GM18870 (cell line): ENCODE data around the gene OASL.
"Not testable (repeated sequence)": the region's sequence is repeated elsewhere in the genome, so short reads cannot be mapped to it uniquely, and the experiment has no call there.

ENCODE experiments used
- ATAC-seq: cut with Tn5 transposase; IDR thresholded peaks from one replicate; pipeline ENCODE4 v1.9.1; 2021; ENCODE audit warnings: moderate library complexity; ENCODE audit not compliant: unreplicated experiment

Gene OASL

GRCh38 chr12:121059031-121059898 is 20.2 kb upstream of the OASL start:
- ATAC-seq = no peak

DNA sequence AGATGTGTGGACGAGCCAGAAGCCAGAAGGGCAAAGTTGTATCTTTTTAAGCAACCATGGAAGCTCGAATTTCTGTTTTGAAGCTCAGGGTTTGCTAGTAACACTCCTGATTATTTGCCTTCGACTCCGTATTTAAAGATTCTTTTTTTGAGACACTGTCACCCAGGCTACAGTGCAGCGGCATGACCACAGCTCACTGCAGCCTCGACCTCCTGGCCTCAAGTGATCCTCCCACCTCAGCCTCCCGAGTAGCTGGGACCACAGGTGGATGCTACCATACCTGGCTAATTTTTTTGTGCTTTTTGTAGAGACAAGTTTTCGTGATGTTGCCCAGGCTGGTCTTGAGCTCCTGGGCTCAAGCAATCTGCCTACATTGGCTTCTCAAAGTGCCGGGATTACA is 18.7 kb upstream of the OASL start:
- ATAC-seq = no peak

DNA sequence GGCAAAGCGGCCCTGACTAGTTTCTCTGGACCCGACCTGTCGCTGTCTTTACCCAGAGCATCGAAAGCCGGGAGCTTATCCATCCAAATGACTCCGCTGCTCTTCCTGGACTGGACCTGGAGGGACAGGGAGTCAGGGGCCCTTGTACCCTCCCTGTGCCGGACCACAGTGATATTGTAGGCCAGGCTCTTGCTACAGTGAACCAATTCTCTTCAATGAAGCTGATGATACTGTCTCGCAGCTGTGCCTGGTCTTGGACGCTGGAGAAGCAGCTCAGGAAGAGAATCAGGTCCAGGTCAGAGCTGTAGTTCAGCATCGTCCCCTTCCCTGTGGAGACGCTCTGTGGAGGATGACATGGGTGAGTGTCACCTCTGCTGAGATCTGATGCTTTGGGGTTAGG is 14.7 kb upstream of the OASL start:
- no peak for ATAC-seq

DNA sequence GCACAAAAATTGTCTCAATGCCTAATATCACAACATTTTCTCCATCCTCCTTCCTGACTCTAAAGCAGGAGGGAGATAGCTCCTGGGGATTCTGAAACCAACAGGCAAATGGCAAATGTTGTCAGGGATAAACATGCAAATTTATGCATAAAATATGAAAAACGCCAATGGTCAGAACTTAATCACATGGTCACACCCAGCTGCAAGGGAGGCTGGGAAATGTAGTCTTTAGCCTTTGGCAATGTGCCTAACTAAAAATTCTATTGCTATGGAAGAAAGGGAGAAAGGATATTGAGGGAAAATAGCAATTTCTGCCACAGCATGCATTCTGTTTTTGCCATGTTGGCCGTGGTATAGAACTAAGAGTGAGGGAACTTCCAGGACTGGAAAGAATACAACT is 11.7 kb upstream of the OASL start:
- ATAC-seq = no peak

DNA sequence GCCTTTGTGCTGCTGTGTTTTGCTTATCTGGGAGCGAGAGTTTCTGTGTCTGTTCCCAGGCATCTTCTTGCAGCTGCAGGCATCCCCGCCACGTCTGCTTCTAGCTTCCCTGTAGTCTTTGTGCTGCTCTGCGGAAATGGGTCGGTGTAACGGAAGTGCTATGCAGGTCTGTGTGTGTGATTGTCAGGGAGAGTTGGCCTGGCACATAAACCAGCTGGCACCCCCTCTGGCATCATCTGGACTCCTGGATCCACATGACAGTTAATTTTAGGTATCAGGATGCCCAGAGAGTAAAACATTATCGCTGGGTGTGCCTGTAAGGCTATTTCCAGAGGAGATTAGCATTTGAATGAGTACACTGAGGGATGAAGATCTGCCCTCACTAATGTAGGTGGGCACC is 9.4 kb upstream of the OASL start:
- no peak for ATAC-seq

- ATAC-seq = not testable (repeated sequence)
These were observed 8.4 kb upstream of the OASL start for GRCh38 chr12:121047400-121047799.

- ATAC-seq = no peak
These were observed 4.0 kb upstream of the OASL start for GRCh38 chr12:121043067-121043466.

- ATAC-seq = no peak
These were observed 2.2 kb downstream of the OASL start for GRCh38 chr12:121036810-121037326.

DNA sequence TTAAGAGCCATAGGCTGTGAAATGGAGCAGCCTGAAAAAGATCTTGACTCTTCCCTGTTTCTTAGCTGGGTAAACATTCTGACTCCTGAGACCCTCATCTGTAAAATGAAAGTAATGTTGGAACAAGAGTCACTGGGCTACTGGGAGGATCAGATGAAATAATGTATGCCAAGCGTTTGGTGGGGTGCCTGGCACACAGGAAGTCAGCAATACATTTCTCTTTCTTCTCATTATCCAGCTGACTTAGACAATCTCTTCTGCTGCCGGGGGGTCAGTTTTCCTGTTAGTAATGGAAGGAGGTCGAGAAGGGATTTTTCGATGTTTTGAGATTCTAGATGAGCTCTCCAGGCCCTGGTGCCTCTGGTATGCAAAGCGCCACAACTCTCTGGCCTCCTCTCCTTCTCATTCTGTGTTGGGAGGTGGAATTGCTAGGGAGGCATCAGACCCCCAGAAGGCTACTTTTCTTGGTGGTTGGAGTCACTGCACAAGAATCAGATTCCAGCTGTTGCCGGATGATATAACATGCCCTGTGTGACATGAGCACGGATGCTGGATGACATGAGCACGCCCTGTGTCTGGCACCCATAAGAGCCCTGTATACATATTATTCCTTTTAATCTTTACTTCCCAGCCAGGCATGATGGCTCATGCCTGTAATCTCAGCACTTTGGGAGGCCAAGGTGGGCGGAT is 4.3 kb downstream of the OASL start:
- ATAC-seq = no peak

DNA sequence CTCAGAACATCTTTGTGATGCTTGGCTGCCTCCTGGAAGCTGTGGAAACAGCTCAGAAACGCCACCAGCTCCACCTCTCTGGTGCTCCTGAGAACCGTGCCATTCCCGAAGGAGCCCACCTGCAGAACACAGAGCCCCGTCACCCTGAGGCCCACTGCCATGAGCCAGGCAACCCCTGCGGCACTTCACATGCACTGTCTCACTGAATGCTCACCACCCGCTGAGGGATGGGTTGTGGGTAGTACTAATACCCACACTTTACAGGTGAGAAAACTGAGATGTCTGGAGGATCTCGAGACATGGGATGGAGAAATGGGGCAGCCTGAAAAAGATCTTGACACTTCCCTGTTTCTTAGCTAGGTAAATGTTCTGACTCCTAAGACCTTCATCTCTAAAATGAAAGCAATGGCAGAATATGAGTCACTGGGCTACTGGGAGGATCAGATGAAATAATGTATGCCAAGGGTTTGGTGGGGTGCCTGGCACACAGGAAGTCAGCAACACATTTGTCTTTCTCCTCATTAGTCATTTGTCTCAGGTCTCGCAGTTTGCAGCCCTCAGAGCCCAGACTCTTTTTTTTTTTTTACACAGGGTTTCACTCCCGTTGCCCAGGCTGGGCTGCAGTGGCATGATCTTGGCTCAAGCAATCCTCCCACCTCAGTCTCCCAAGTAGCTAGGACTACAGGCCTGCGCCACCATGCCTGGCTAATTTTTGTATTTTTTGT is 5.3 kb downstream of the OASL start:
- peak; percentile 46 for ATAC-seq

DNA sequence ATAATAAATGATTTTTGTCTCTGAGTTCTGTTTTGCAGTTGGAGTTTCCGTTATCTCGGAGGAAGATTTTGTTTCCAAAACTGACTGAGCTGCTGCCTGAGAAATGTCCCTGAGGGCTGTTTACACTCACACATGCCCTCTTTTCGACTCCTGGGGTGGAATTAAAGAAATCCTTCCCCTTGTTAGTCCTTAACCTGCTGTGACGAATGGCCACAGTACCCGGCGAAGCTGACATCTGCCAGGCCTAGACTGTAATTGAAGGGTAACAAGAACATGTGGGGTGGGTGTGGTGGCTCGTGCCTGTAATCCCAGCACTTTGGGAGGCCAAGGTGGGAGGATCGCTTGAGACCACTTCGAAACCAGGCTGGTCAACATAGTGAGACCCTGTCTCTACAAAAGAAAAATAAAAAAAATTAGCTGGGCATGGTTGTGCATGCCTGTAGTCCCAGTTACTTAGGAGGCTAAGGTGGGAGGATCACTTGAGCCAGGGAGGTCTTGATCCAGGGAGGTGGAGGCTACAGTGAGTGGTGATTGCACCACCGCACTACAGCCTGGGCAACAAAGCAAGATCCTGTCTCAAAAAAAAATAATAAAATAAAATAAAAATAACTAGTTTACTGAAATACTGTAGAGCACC is 8.4 kb downstream of the OASL start:
- no peak for ATAC-seq

DNA sequence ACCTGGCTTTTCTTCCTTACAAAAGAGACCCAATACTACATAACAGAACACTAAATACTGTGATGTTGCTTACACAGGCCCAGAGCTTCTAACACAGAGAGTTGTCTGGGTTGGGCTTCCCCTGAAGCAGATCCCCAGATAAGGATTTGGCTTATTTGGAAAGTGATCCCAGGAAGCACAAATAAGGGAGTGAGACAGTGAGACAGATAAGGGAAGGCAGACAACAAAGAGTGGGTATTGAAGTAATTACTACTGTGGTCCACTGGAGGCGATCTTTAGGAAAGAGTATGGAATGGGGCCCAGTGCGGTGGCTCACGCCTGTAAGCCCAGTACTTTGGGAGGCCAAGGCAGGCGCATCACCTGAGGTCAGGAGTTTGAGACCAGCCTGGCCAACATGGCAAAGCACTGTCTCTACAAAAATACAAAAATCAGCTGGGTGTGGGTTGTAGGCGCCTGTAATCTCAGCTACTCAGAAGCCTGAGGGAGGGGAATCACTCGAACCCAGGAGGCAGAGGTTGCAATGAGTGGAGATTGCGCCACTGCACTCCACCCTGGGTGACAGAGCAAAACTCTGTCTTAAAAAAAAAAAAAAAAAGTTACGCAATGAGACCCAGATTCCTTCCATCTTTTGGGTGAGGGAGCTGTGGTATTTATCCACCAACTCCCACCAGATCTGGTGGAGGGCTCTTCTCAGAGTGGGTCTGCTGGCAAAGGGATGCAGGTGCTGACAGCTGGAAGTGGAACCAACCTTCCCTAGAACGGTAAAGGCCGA is 12.6 kb downstream of the OASL start:
- ATAC-seq = no peak

- ATAC-seq = no peak
These were observed 13.4 kb downstream of the OASL start for GRCh38 chr12:121025442-121026226.

DNA sequence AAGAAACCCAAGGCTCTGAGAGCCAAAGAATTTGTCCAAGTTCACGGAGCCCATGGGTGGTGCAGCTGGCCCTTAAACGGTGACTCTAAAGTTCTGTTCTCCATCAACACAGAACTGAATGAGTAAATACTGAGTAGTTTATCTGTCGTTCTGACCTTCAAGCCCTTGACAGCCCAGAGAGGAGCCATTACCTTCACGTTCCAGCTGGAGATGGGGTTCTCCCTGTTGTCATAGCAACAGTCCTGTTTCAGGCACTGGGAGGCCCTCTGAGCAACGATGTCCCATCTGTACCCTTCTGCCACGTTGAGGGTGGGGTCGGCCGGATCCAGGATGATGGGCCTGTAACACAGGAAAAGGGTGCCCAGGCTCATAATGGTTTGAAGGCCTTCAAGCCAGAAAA is 15.2 kb downstream of the OASL start:
- ATAC-seq = no peak

DNA sequence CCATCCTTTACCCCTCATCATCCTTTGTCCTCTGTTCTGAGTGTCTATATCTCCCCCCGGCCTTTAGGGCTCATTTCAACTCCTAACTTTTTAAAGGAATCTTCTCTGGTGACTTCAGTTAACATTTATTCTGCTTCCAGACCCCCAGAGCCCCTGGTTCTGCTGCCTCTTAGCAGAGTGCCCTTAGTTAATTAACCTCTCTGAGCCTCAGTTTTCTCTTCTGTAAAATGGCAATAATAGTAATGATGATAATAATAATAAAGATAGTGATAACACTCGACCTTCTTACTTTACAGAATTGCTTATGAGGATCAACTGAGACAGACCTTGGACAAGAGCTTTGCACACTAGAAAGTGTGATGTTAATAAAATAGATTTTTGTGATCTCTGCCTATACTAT is 16.3 kb downstream of the OASL start:
- ATAC-seq = no peak

- ATAC-seq = no peak
These were observed 17.3 kb downstream of the OASL start for GRCh38 chr12:121021754-121022153.

DNA sequence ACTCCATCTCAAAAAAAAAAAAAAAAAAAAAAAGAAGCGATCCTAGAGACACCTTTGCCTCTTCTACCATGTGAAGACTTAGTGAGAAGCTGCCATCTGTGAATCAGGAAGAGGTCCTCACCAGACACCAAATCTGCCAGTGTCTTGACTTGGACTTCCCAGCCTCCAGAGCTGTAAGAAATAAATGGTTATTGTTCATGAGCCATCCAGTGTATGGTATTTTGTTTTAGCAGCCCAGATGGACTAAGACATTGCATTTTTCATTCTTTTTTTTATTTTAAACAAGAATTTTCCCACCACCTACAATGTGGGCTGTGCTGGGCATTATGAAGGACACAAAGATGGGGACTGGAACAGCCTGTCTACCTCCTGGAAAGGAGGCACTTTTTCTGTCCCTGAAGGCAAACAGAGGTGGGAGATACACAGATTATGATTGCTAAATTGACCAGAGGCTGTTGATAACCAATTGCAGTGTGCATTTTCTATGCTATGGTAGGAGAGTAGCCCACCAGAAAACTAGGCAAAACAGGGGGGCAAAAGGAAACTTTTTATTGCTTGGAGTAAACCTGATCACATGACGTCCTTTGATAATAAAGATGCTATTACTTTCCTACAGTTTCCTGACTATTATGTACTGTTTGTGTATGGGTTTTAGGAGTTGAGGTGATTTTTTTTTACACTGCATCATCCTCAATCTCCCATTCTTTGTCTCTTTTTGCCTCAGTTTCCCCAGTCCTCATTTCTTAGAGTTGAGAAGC is 20.0 kb downstream of the OASL start:
- no peak for ATAC-seq

- ATAC-seq = no peak
These were observed 21.0 kb downstream of the OASL start for GRCh38 chr12:121017966-121018491.
